ENCODE measurements around the gene PAGR1. TPM values are rescaled to one million over a fixed set of nuclear protein-coding genes. Genes with fewer than 3 reads are reported as not detected.

The PAGR1 gene
- total and polyA plus RNA-seq, 2 of the 13 experiments (the other 11 are each of a cell fraction or from before 2014, with no cell fraction given) = 9.8 to 66.4 TPM

GRCh38 chr16:29811170-29811895 is 4.6 kb upstream of the PAGR1 start (continued):
- peak; percentile 8; the same call in 1 of the 2 replicates for TF ChIP-seq TOE1 (CRISPR knock-in tag; IDR thresholded peaks at IDR 0.05)
- TF ChIP-seq E2F2 (CRISPR knock-in tag; IDR thresholded peaks at IDR 0.05; ENCODE audit: borderline replicate concordance) = no peak
- peak; percentile 73; the same call in 1 of the 2 replicates for TF ChIP-seq ZFP36L1 (CRISPR knock-in tag; IDR thresholded peaks at IDR 0.05)
- TF ChIP-seq KAT8 (CRISPR knock-in tag; IDR thresholded peaks at IDR 0.05) = no peak; the same call in 1 of the 2 replicates
- no peak for TF ChIP-seq KLF9 (CRISPR knock-in tag; IDR thresholded peaks at IDR 0.05; ENCODE audit: low read depth)
- peak; percentile 78; the same call in 1 of the 2 replicates for TF ChIP-seq ARHGAP35 (CRISPR knock-in tag; IDR thresholded peaks at IDR 0.05; ENCODE audit: borderline replicate concordance)
- no peak for TF ChIP-seq TRAFD1 (CRISPR knock-in tag; IDR thresholded peaks at IDR 0.05; ENCODE audit: borderline replicate concordance)
- TF ChIP-seq FLYWCH1 (CRISPR knock-in tag; IDR thresholded peaks at IDR 0.05) = no peak
- TF ChIP-seq POGK (CRISPR knock-in tag; conservative IDR thresholded peaks at IDR 0.05) = no peak
- TF ChIP-seq TBX2 (CRISPR knock-in tag; IDR thresholded peaks at IDR 0.05; ENCODE audit: borderline replicate concordance) = peak; percentile 86
- no peak for TF ChIP-seq ZSCAN22 (CRISPR knock-in tag; IDR thresholded peaks at IDR 0.05)
- peak; percentile 74 for TF ChIP-seq ZNF607 (CRISPR knock-in tag; IDR thresholded peaks at IDR 0.05; ENCODE audit: borderline replicate concordance)
- TF ChIP-seq FOSL2 (CRISPR knock-in tag; IDR thresholded peaks at IDR 0.05) = peak; percentile 64
- no peak for TF ChIP-seq MAFG (CRISPR knock-in tag; IDR thresholded peaks at IDR 0.05)
- no peak for TF ChIP-seq GLMP (CRISPR knock-in tag; IDR thresholded peaks at IDR 0.05; ENCODE audit: borderline replicate concordance)
- TF ChIP-seq ZNF441 (CRISPR knock-in tag; IDR thresholded peaks at IDR 0.05; ENCODE audit: borderline replicate concordance) = no peak
- TF ChIP-seq ZBTB37 (CRISPR knock-in tag; IDR thresholded peaks at IDR 0.05) = 0 out of 2 replicates have a peak, but pooled peaks have one; percentile 64
- TF ChIP-seq ZFP1 (CRISPR knock-in tag; IDR thresholded peaks at IDR 0.05) = no peak
- TF ChIP-seq HDAC6 (IDR thresholded peaks at IDR 0.05; ENCODE audit: low read depth, low read length) = no peak

Data from HepG2 (cell line).